ENCODE measurements around the gene GALNT10.

The GALNT10 gene

GRCh38 chr5:154293219-154293618 is 102.7 kb downstream of the GALNT10 start:
- Mint-ChIP-seq H3K27ac (no peak overlapping the region), H3K27me3 (ENCODE audit: low read depth) (no peaks in the 10 kb centered on the region), H3K4me1 (peaks cover 22% of the 10 kb centered on the region), H3K9me3 (no peaks in the 10 kb centered on the region), H3K36me3 (ENCODE audit: low read depth) (peaks cover 9% of the 10 kb centered on the region), H3K4me3 (no peak overlapping the region)
- no peak for TF ChIP-seq CTCF (IDR thresholded peaks at IDR 0.05; ENCODE audit: unreplicated experiment in 3 of 3)

GRCh38 chr5:154295551-154295950 is 105.0 kb downstream of the GALNT10 start:
- TF ChIP-seq CTCF (IDR thresholded peaks at IDR 0.05; ENCODE audit: unreplicated experiment in 3 of 3), result no peak
- Mint-ChIP-seq H3K4me3 (no peak overlapping the region), H3K27ac (no peak overlapping the region), H3K9me3 (no peaks in the 10 kb centered on the region), H3K27me3 (ENCODE audit: low read depth) (no peaks in the 10 kb centered on the region), H3K36me3 (ENCODE audit: low read depth) (peaks cover 12% of the 10 kb centered on the region), H3K4me1 (peaks cover 15% of the 10 kb centered on the region)

GRCh38 chr5:154296525-154297159 is 106.1 kb downstream of the GALNT10 start:
- no peak overlapping the region for H3K27ac Mint-ChIP-seq
- no peaks in the 10 kb centered on the region for H3K9me3 Mint-ChIP-seq
- peaks cover 20% of the 10 kb centered on the region for H3K4me1 Mint-ChIP-seq
- H3K27me3 Mint-ChIP-seq (ENCODE audit: low read depth), result no peaks in the 10 kb centered on the region
- no peak for TF ChIP-seq CTCF (IDR thresholded peaks at IDR 0.05; ENCODE audit: unreplicated experiment in 3 of 3)
- H3K4me3 Mint-ChIP-seq, result no peak overlapping the region
- peaks cover 12% of the 10 kb centered on the region for H3K36me3 Mint-ChIP-seq (ENCODE audit: low read depth)

GRCh38 chr5:154298065-154298464 is 107.5 kb downstream of the GALNT10 start:
- H3K36me3 Mint-ChIP-seq (ENCODE audit: low read depth), result peaks cover 15% of the 10 kb centered on the region
- TF ChIP-seq CTCF (IDR thresholded peaks at IDR 0.05; ENCODE audit: unreplicated experiment in 3 of 3), result no peak
- H3K4me1 Mint-ChIP-seq, result peaks cover 15% of the 10 kb centered on the region
- H3K9me3 Mint-ChIP-seq, result peaks cover 1% of the 10 kb centered on the region
- H3K4me3 Mint-ChIP-seq, result no peak overlapping the region
- H3K27me3 Mint-ChIP-seq (ENCODE audit: low read depth), result no peaks in the 10 kb centered on the region
- no peak overlapping the region for H3K27ac Mint-ChIP-seq

GRCh38 chr5:154300207-154300883 is 109.8 kb downstream of the GALNT10 start:
- TF ChIP-seq CTCF (IDR thresholded peaks at IDR 0.05; ENCODE audit: unreplicated experiment in 3 of 3), result no peak
- H3K27me3 Mint-ChIP-seq (ENCODE audit: low read depth), result no peaks in the 10 kb centered on the region
- H3K27ac Mint-ChIP-seq, result no peak overlapping the region

GRCh38 chr5:154301726-154302125 is 111.2 kb downstream of the GALNT10 start:
- Mint-ChIP-seq H3K27me3 (ENCODE audit: low read depth) (no peaks in the 10 kb centered on the region), H3K27ac (peak overlapping the region; percentile 28 to 83 (median 33)), H3K4me3 (no peak overlapping the region), H3K4me1 (peaks cover 15% of the 10 kb centered on the region), H3K9me3 (peaks cover 31% of the 10 kb centered on the region), H3K36me3 (ENCODE audit: low read depth) (peaks cover 44% of the 10 kb centered on the region)
- no peak for TF ChIP-seq CTCF (IDR thresholded peaks at IDR 0.05; ENCODE audit: unreplicated experiment in 3 of 3)

More at GRCh38 chr5:154300207-154300883, 109.8 kb downstream of the GALNT10 start:
- H3K9me3 Mint-ChIP-seq, result peaks cover 21% of the 10 kb centered on the region
- H3K4me3 Mint-ChIP-seq, result no peak overlapping the region
- peaks cover 15% of the 10 kb centered on the region for H3K4me1 Mint-ChIP-seq
- peaks cover 37% of the 10 kb centered on the region for H3K36me3 Mint-ChIP-seq (ENCODE audit: low read depth)
